Measurements from ENCODE around the gene GNAI2.

GNAI2 gene

GRCh38 chr3:50236484-50237132 lies 604 bp downstream of the GNAI2 start:
- intact Hi-C loops (cut with DNase I; ENCODE audit: low total_unique reads) = no loop called here
- Histone ChIP-seq H3K9me3 (no peaks in the 10 kb centered on the region), H3K27me3 (no peaks in the 10 kb centered on the region), H3K27ac (peak overlapping the region; percentile 86 to 92), H3K4me1 (peaks cover 0 to 58% (median 37%) of the 10 kb centered on the region in 4 donors), H3K4me3 (peak overlapping the region; percentile 82 to 87), H3K36me3 (peaks cover 0 to 13% (median 0%) of the 10 kb centered on the region in 3 donors)
- TF ChIP-seq CTCF (IDR thresholded peaks at IDR 0.05) = no peak
- no peak for DNase-seq

GRCh38 chr3:50237133-50237651 lies 1.2 kb downstream of the GNAI2 start:
- intact Hi-C loops (cut with DNase I; ENCODE audit: low total_unique reads) = no loop called here
- H3K4me3 ChIP-seq = peak overlapping the region; percentile 82 to 87
- no peak for TF ChIP-seq CTCF (IDR thresholded peaks at IDR 0.05)
- peaks cover 0 to 64% (median 43%) of the 10 kb centered on the region in 4 donors for H3K4me1 ChIP-seq
- H3K27ac ChIP-seq = peak overlapping the region; percentile 86 to 92
- no peaks in the 10 kb centered on the region for H3K27me3 ChIP-seq
- peaks cover 0 to 13% (median 0%) of the 10 kb centered on the region in 3 donors for H3K36me3 ChIP-seq
- peak in 1 of 2 donors; percentile 76 for DNase-seq
- no peaks in the 10 kb centered on the region for H3K9me3 ChIP-seq

GRCh38 chr3:50237754-50238548 lies 1.9 kb downstream of the GNAI2 start:
- H3K4me3 ChIP-seq = peak overlapping the region; percentile 82 to 87
- peaks cover 0 to 71% (median 51%) of the 10 kb centered on the region in 4 donors for H3K4me1 ChIP-seq
- peaks cover 0 to 13% (median 0%) of the 10 kb centered on the region in 3 donors for H3K36me3 ChIP-seq
- peak overlapping the region; percentile 86 to 92 for H3K27ac ChIP-seq
- TF ChIP-seq CTCF (IDR thresholded peaks at IDR 0.05) = no peak
- DNase-seq = peak; percentile 90 to 96
- no peaks in the 10 kb centered on the region for H3K27me3 ChIP-seq
- intact Hi-C loops (cut with DNase I; ENCODE audit: low total_unique reads) = no loop called here
- no peaks in the 10 kb centered on the region for H3K9me3 ChIP-seq

GRCh38 chr3:50238549-50239026 lies 2.6 kb downstream of the GNAI2 start:
- Histone ChIP-seq H3K4me3 (peak overlapping the region; percentile 82 to 87), H3K27ac (peak overlapping the region; percentile 86 to 92), H3K4me1 (peaks cover 0 to 78% (median 57%) of the 10 kb centered on the region in 4 donors), H3K27me3 (no peaks in the 10 kb centered on the region), H3K36me3 (peaks cover 0 to 13% (median 0%) of the 10 kb centered on the region in 3 donors), H3K9me3 (no peaks in the 10 kb centered on the region)
- no peak for TF ChIP-seq CTCF (IDR thresholded peaks at IDR 0.05)
- peak; percentile 85 to 96 for DNase-seq
- intact Hi-C loops (cut with DNase I; ENCODE audit: low total_unique reads) = no loop called here

GRCh38 chr3:50239649-50240048 lies 3.6 kb downstream of the GNAI2 start:
- peak overlapping the region; percentile 86 to 92 for H3K27ac ChIP-seq
- H3K27me3 ChIP-seq = no peaks in the 10 kb centered on the region
- intact Hi-C loops (cut with DNase I; ENCODE audit: low total_unique reads) = loop anchor here (5.0 kb wide), 1 partner anchor 38 kb away; the partner anchor contains the start of gene LSMEM2
- TF ChIP-seq CTCF (IDR thresholded peaks at IDR 0.05) = no peak
- peaks cover 0 to 13% (median 0%) of the 10 kb centered on the region in 3 donors for H3K36me3 ChIP-seq
- peaks cover 0 to 85% (median 66%) of the 10 kb centered on the region in 4 donors for H3K4me1 ChIP-seq
- H3K9me3 ChIP-seq = no peaks in the 10 kb centered on the region
- DNase-seq = no peak
- H3K4me3 ChIP-seq = no peak overlapping the region
